Adrenal gland (tissue), 19 donors: ENCODE data around the gene FHIT. TPM values are rescaled to one million over a fixed set of nuclear protein-coding genes. Genes with fewer than 3 reads are reported as not detected.
A peak's percentile ranks its signal among the peaks of the same experiment; 100 is the strongest.

Experiments
- DNase-seq, 7 donors: peaks; one replicate each; pipeline ENCODE4 v3.0.0-alpha.2; 2019 to 2020
- H3K27ac ChIP-seq, 5 donors: fragments of 200-600 bp; sonication (generic) in 4 of 5; 1 replicate in 3 of 5; 2 replicates in 2 of 5; pipeline versions ENCODE4 v1.5.1 to v1.8.0; 2016 to 2020; ENCODE audit warnings: mild to moderate bottlenecking in 1 of 5
- H3K27me3 ChIP-seq: fragments of 200-600 bp; 2 replicates; pipeline ENCODE4 v1.8.0; 2021
- H3K36me3 ChIP-seq, 2 donors: fragments of 200-600 bp; replicated peaks in 1 of 2; 1 replicate in 1 of 2; 2 replicates in 1 of 2; pipeline versions ENCODE4 v1.5.1 to v1.8.0; 2018 to 2022
- H3K4me1 ChIP-seq, 2 donors: fragments of 200-600 bp; replicated peaks in 1 of 2; 1 replicate in 1 of 2; 2 replicates in 1 of 2; pipeline versions ENCODE4 v1.5.1 to v1.8.0; 2018 to 2021
- H3K4me3 ChIP-seq, 4 donors: fragments of 200-600 bp; sonication (generic) in 3 of 4; one replicate each; pipeline ENCODE4 v1.5.1; 2016 to 2018
- H3K9me3 ChIP-seq, 3 donors: fragments of 200-600 bp; sonication (generic) in 1 of 3; replicated peaks in 1 of 3; 1 replicate in 2 of 3; 2 replicates in 1 of 3; pipeline versions ENCODE4 v1.5.1 to v1.8.0; 2016 to 2021
- CTCF ChIP-seq, 6 experiments: fragments of 450-650 bp in 4 of 6; fragments of 200-600 bp in 2 of 6; sonication (generic) in 1 of 6; IDR thresholded peaks; 1 replicate in 5 of 6; 2 replicates in 1 of 6; pipeline versions ENCODE4 v1.5.1 to v1.8.0; 2016 to 2021; ENCODE audit warnings: antibody characterized with exemption in 6 of 6, mild to moderate bottlenecking in 2 of 6, moderate library complexity in 1 of 6
- POLR2A ChIP-seq, 2 donors: fragments of 450-650 bp; IDR thresholded peaks; one replicate each; pipeline ENCODE4 v1.6.1; 2017; ENCODE audit warnings: antibody characterized with exemption in 2 of 2, mild to moderate bottlenecking in 2 of 2, moderate library complexity in 1 of 2
- WGBS, 4 donors: extraction: QIAGEN DNeasy Blood & Tissue Kit in 2 of 4; methylation state at CpG; one replicate each; pipeline versions ENCODE4 v1.1.5 to v1.1.7; 2013 to 2017; 5-methylcytosine and 5-hydroxymethylcytosine counted together
- intact Hi-C, 2 donors: fragments of 100-400 bp; cut with DNase I; formaldehyde crosslinking; loops; one replicate each; pipeline versions ENCODE4 v1.14.1 to v1.15.0; 2022 to 2023
- long read RNA-seq, 10 donors: library from polyadenylated mRNA in 3 of 10; unstranded in 2 of 10; stranded (forward) in 1 of 10; transcript quantifications; one replicate each; pipeline ENCODE4 v2.0.0 and lab custom pipeline, GENCODE V29; 2021 to 2026
- polyA plus RNA-seq, 3 donors: library from polyadenylated mRNA; stranded (reverse); fragments of 200-250 nt in 2 of 3; fragments of 350-450 nt in 1 of 3; fragmentation: Illumina TruSeq in 1 of 3; extraction: RNeasy Lipid Tissue Mini Kit (QIAGEN cat#74804) in 1 of 3; gene quantifications; one replicate each; pipeline ENCODE4 v1.2.3, GENCODE V29; 2013 to 2014
- total RNA-seq, 9 donors: library from RNA; depleted of rRNA in 4 of 9; stranded (reverse); fragments of >200 nt in 4 of 9; fragments of 120-200 nt in 1 of 9; fragmentation: NEBNext Ultra II Directional in 1 of 9; extraction: Animal tissue kit (Norgen Biotek cat#: 25700) in 1 of 9; gene quantifications; one replicate each; pipeline versions ENCODE4 v1.1.0 to v1.2.4, GENCODE V29; 2013 to 2023
- donor health status: healthy with polysubstance abuse.
- donor health status: Bipolar disorder and iron deficiency.
- donor health status: DM: yes; HTN: yes; CAD: no.
- donor health status: DM: no; HTN: no; CAD: no.
- donor health status: DM: no; HTN: no; CAD: no.
- donor health status: DM: yes; HTN: yes; CAD: no.

The FHIT gene
- total RNA-seq (10 to 100 TPM; 21.3 to 43.9 (median 32.0) TPM), polyA plus RNA-seq (10 to 100 TPM; 14.1 to 24.1 (median 18.0) TPM)
- long read RNA-seq, donor 1, result 0 reads
- long read RNA-seq, donor 2, result 0 reads
- long read RNA-seq, donor 3, result 0 reads
- long read RNA-seq, donor 4, partial matches to known transcripts, result 2 of 12 reads
- long read RNA-seq, donor 4, other reads (novel, unspliced or antisense), result 10 of 12 reads
- long read RNA-seq, donor 5, partial matches to known transcripts, result 0 of 2 reads
- long read RNA-seq, donor 5, other reads (novel, unspliced or antisense), result 2 of 2 reads
- long read RNA-seq, donor 6, partial matches to known transcripts, result 1 of 8 reads
- long read RNA-seq, donor 6, other reads (novel, unspliced or antisense), result 7 of 8 reads
- long read RNA-seq, donor 7, result 0 reads
- long read RNA-seq, donor 8, partial matches to known transcripts, result 6 of 6 reads
- long read RNA-seq, donor 8, other reads (novel, unspliced or antisense), result 0 of 6 reads
- long read RNA-seq, donor 9, partial matches to known transcripts, result 5 of 5 reads
- long read RNA-seq, donor 9, other reads (novel, unspliced or antisense), result 0 of 5 reads
- long read RNA-seq, donor 10, result 0 reads

DNA sequence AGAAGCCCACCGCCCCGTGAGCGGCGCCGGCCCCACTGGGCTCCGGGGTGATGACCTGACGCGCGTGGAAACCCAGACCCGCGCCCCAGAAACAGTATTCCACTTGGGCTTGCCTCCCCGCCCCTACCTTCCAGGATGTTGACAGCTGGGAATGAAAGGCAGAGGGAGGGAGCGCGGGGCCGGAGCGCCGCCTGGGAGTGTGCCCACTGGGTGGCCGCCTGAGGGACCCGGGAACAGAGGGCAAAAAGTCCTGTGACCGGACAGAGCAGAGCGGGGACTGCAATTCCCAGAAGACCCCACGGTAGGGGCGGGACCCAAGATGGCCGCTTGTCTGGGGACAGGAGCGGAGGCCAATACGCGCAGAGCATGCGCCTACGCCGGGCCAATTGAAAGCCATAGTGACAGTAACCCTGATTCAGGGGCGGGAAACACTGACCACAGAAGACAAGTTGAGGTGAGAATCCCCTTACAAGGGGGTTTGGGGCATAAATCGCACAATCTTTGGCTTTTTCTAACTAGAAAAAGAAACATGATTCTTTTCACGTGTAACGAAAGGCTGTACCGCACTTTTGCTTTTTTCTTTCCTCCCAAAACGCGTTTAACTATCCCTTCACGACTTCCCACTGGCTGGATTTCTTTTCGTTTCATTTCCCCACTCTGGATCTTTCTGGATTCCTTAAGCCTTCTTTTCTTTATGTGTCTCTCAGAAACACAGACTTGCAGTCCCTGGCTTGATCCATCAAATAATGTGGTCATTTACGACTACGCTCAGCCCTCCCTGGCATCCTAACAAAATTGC lies at the start of gene FHIT:
Gene FHIT, minus strand, starts transcription at position 279 of the 799 bp plus-strand sequence.
- 0 to 1% (median 1%) methylated on average over 16 to 41 of the region's 41 CpGs for WGBS, 4 donors
- TF ChIP-seq CTCF (IDR thresholded peaks at IDR 0.05), result peak in 3 of 6 experiments; percentile 10 to 19 (median 14)
- TF ChIP-seq POLR2A (IDR thresholded peaks at IDR 0.05), result peak in 1 of 2 donors; percentile 75
- intact Hi-C loops, result no loop called here
- DNase-seq, result peak; percentile 96 to 99 (median 98)
- Histone ChIP-seq H3K27ac (peak within 1 kb of the TSS; percentile 67 to 91 (median 86)), H3K9me3 (no peaks in the 10 kb centered on the region), H3K27me3 (no peaks in the 10 kb centered on the region), H3K4me1 (peaks cover 0 to 13% of the 10 kb centered on the region in 2 donors), H3K36me3 (no peaks in the 10 kb centered on the region), H3K4me3 (peak within 1 kb of the TSS; percentile 67 to 93 (median 72))

GRCh38 chr3:61300786-61301185 lies 49.5 kb upstream of the FHIT start:
- no peak for DNase-seq
- Histone ChIP-seq H3K4me1 (no peaks in the 10 kb centered on the region), H3K27ac (no peak overlapping the region), H3K4me3 (no peak overlapping the region), H3K27me3 (no peaks in the 10 kb centered on the region), H3K9me3 (no peaks in the 10 kb centered on the region), H3K36me3 (no peaks in the 10 kb centered on the region)
- intact Hi-C loops, result no loop called here
- WGBS, 4 donors, result 79 to 84% (median 80%) methylated on average over 2 of the region's 2 CpGs
- TF ChIP-seq CTCF (IDR thresholded peaks at IDR 0.05), result no peak

GRCh38 chr3:61300006-61300380 lies 48.7 kb upstream of the FHIT start:
- no peaks in the 10 kb centered on the region for H3K27me3 ChIP-seq
- TF ChIP-seq POLR2A (IDR thresholded peaks at IDR 0.05) (no peak), CTCF (IDR thresholded peaks at IDR 0.05) (no peak)
- WGBS, 4 donors, result 74 to 86% (median 77%) methylated on average over 4 of the region's 4 CpGs
- no peaks in the 10 kb centered on the region for H3K4me1 ChIP-seq
- no peak for DNase-seq
- no peaks in the 10 kb centered on the region for H3K9me3 ChIP-seq
- H3K36me3 ChIP-seq, result no peaks in the 10 kb centered on the region
- H3K27ac ChIP-seq, result no peak overlapping the region
- no peak overlapping the region for H3K4me3 ChIP-seq
- intact Hi-C loops, result no loop called here

- 71 to 87% (median 81%) methylated on average over 3 of the region's 3 CpGs for WGBS, 4 donors
- intact Hi-C loops, result no loop called here
- Histone ChIP-seq H3K4me3 (no peak overlapping the region), H3K27ac (no peak overlapping the region), H3K36me3 (no peaks in the 10 kb centered on the region), H3K9me3 (no peaks in the 10 kb centered on the region), H3K27me3 (no peaks in the 10 kb centered on the region), H3K4me1 (no peaks in the 10 kb centered on the region)
- DNase-seq, result no peak
- TF ChIP-seq POLR2A (IDR thresholded peaks at IDR 0.05) (no peak), CTCF (IDR thresholded peaks at IDR 0.05) (no peak)
Measured at GRCh38 chr3:61299343-61300005, 48.2 kb upstream of the FHIT start.
